ENCODE measurements around the gene EMSY. TPM values are rescaled to one million over a fixed set of nuclear protein-coding genes. Genes with fewer than 3 reads are reported as not detected.

EMSY gene
- polyA plus RNA-seq, 1 donor (not counting 4 experiments of a cell fraction or from before 2014, with no cell fraction given) = 11.3 TPM

DNA sequence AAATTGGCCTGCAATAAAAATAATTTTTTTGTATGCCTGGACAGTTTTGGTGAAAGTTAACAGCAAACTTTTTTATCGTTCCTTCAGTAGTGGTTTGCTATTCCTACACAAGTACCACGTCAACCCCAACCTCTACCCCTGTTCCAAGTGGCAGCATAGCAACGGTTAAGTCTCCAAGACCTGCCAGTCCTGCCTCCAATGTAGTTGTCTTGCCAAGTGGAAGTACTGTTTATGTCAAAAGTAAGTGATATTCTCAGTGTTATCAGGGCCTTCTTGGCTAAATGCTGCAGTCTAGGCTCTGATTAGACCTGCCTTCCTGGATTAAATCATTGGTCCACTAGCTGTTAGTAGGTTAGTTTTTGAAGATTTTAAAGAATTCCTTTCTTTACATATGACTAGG, 15.0 kb downstream of the EMSY start:
- Histone ChIP-seq H3K27ac (ENCODE audit: control insufficient read depth, insufficient read depth, low read length) (no peak overlapping the region), H3K27me3 (ENCODE audit: control insufficient read depth, extremely low read depth, insufficient read depth, low read length) (no peaks in the 10 kb centered on the region), H2AFZ (ENCODE audit: control insufficient read depth, low read length) (no peak overlapping the region), H3K9me1 (ENCODE audit: control insufficient read depth, extremely low read depth, insufficient read depth, low read length) (no peaks in the 10 kb centered on the region), H3K79me2 (ENCODE audit: control insufficient read depth, insufficient read depth, low read length) (no peaks in the 10 kb centered on the region), H3K9me3 (ENCODE audit: control insufficient read depth, low read depth, low read length) (no peaks in the 10 kb centered on the region), H3K4me2 (ENCODE audit: control insufficient read depth, extremely low read depth, insufficient read depth, low read depth, low read length) (no peak overlapping the region), H3K4me1 (ENCODE audit: control insufficient read depth, extremely low read depth, insufficient read depth, low read length) (no peaks in the 10 kb centered on the region), H4K20me1 (ENCODE audit: control insufficient read depth, extremely low read depth, insufficient read depth, low read length) (no peaks in the 10 kb centered on the region), H3K9ac (ENCODE audit: control insufficient read depth, extremely low read depth, insufficient read depth, low read length) (no peak overlapping the region), H3K36me3 (ENCODE audit: control insufficient read depth in 2 of 2, extremely low read depth in 1 of 2, insufficient read depth in 2 of 2, low read length in 2 of 2) (peaks cover 6 to 8% of the 10 kb centered on the region in 2 experiments), H3K4me3 (ENCODE audit: control insufficient read depth in 2 of 3, extremely low read depth in 1 of 3, insufficient read depth in 2 of 3, low read depth in 1 of 3, low read length in 3 of 3) (no peak overlapping the region)
- DNase-seq (ENCODE audit: low read depth, low spot score) (no peak), FAIRE-seq (no peak)
- dilution Hi-C loops (cut with MboI; ENCODE audit: extremely low pct_ligation_motif_present, low sequenced_read_pairs) = no loop called here
- TF ChIP-seq, protein P1, sequence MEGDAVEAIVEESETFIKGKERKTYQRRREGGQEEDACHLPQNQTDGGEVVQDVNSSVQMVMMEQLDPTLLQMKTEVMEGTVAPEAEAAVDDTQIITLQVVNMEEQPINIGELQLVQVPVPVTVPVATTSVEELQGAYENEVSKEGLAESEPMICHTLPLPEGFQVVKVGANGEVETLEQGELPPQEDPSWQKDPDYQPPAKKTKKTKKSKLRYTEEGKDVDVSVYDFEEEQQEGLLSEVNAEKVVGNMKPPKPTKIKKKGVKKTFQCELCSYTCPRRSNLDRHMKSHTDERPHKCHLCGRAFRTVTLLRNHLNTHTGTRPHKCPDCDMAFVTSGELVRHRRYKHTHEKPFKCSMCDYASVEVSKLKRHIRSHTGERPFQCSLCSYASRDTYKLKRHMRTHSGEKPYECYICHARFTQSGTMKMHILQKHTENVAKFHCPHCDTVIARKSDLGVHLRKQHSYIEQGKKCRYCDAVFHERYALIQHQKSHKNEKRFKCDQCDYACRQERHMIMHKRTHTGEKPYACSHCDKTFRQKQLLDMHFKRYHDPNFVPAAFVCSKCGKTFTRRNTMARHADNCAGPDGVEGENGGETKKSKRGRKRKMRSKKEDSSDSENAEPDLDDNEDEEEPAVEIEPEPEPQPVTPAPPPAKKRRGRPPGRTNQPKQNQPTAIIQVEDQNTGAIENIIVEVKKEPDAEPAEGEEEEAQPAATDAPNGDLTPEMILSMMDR (optimal IDR thresholded peaks at IDR 0.05 in 1 of 3, IDR thresholded peaks at IDR 0.05 in 1 of 3, conservative IDR thresholded peaks at IDR 0.05 in 1 of 3; ENCODE audit: extremely low read depth in 1 of 3, insufficient read depth in 2 of 3, low read length in 3 of 3) = no peak
- no peak for TF ChIP-seq EZH2 (IDR thresholded peaks at IDR 0.05; ENCODE audit: low read length)

DNA sequence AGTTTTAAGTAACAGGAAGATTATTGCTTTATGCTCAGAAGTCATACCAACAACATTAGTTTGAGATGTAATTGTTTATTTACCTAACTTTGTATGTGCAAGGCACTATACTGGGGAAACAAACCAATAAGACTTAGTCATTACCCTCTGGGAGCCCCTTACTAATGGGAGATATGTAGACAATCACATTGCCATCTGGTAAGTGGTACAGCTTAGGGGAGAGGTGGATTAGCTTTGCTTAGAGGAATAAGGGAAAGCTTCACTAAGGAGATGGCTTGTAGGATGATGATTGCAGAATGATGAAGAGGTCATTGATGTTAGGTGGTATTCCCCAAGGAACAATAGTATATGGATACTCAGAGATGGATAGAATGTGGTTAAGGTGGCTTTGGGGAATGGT, 17.5 kb downstream of the EMSY start:
- H3K27ac ChIP-seq (ENCODE audit: control insufficient read depth, insufficient read depth, low read length) = no peak overlapping the region
- H3K4me3 ChIP-seq (ENCODE audit: control insufficient read depth in 2 of 3, extremely low read depth in 1 of 3, insufficient read depth in 2 of 3, low read depth in 1 of 3, low read length in 3 of 3) = no peak overlapping the region
- dilution Hi-C loops (cut with MboI; ENCODE audit: extremely low pct_ligation_motif_present, low sequenced_read_pairs) = no loop called here
- H3K36me3 ChIP-seq (ENCODE audit: control insufficient read depth in 2 of 2, extremely low read depth in 1 of 2, insufficient read depth in 2 of 2, low read length in 2 of 2) = peaks cover 5 to 8% of the 10 kb centered on the region in 2 experiments
- H3K27me3 ChIP-seq (ENCODE audit: control insufficient read depth, extremely low read depth, insufficient read depth, low read length) = no peaks in the 10 kb centered on the region
- H4K20me1 ChIP-seq (ENCODE audit: control insufficient read depth, extremely low read depth, insufficient read depth, low read length) = no peaks in the 10 kb centered on the region
- H3K79me2 ChIP-seq (ENCODE audit: control insufficient read depth, insufficient read depth, low read length) = no peaks in the 10 kb centered on the region
- DNase-seq (ENCODE audit: low read depth, low spot score) (no peak), FAIRE-seq (no peak)
- no peak overlapping the region for H2AFZ ChIP-seq (ENCODE audit: control insufficient read depth, low read length)
- no peak overlapping the region for H3K4me2 ChIP-seq (ENCODE audit: control insufficient read depth, extremely low read depth, insufficient read depth, low read depth, low read length)
- no peaks in the 10 kb centered on the region for H3K9me3 ChIP-seq (ENCODE audit: control insufficient read depth, low read depth, low read length)
- no peaks in the 10 kb centered on the region for H3K4me1 ChIP-seq (ENCODE audit: control insufficient read depth, extremely low read depth, insufficient read depth, low read length)
- TF ChIP-seq, protein P1 (optimal IDR thresholded peaks at IDR 0.05 in 1 of 3, IDR thresholded peaks at IDR 0.05 in 1 of 3, conservative IDR thresholded peaks at IDR 0.05 in 1 of 3; ENCODE audit: extremely low read depth in 1 of 3, insufficient read depth in 2 of 3, low read length in 3 of 3) = no peak
- TF ChIP-seq EZH2 (IDR thresholded peaks at IDR 0.05; ENCODE audit: low read length) = no peak
- H3K9me1 ChIP-seq (ENCODE audit: control insufficient read depth, extremely low read depth, insufficient read depth, low read length) = no peaks in the 10 kb centered on the region
- no peak overlapping the region for H3K9ac ChIP-seq (ENCODE audit: control insufficient read depth, extremely low read depth, insufficient read depth, low read length)

Data from keratinocyte (primary cell).